GM12878 (cell line): Measurements from ENCODE around the gene MAD1L1. TPM values are rescaled to one million over a fixed set of nuclear protein-coding genes. Genes with fewer than 3 reads are reported as not detected.

Source experiments
- ATAC-seq: fragments of 200-7000 bp; cut with Tn5 transposase; 3 replicates; pipeline ENCODE4 v1.9.1; 2020; ENCODE audit warnings: mild to moderate bottlenecking, moderate library complexity
- BruUV-seq: library from RNA; stranded (reverse); fragments of 400-500 nt; replicated peaks from 2 replicates; lab custom pipeline; 2021; lab: Mats Ljungman, UMichigan
- CTCF ChIA-PET: fragments of 300-600 bp; sonication (Branson Sonifier 250); formaldehyde crosslinking; extraction: SDS; loops from one replicate; lab custom pipeline; 2021; ENCODE audit warnings: inconsistent platforms; lab: Yijun Ruan, JAX
- POLR2A ChIA-PET: fragments of 350-600 bp; formaldehyde crosslinking; extraction: SDS; loops from one replicate; lab custom pipeline; 2021; ENCODE audit warnings: inconsistent platforms; lab: Charles Lee
- RAD21 ChIA-PET: fragments of 300-600 bp; sonication (Branson Sonifier 250); formaldehyde crosslinking; loops from one replicate; lab custom pipeline; 2023; ENCODE audit warnings: antibody characterized with exemption; ENCODE audit not compliant: unreplicated experiment; lab: Charles Lee
- SMC1A ChIA-PET: fragments of 300-600 bp; sonication (Branson Sonifier 250); formaldehyde crosslinking; loops from one replicate; lab custom pipeline; 2023; ENCODE audit not compliant: unreplicated experiment, uncharacterized antibody; lab: Charles Lee
- DNase-seq: peaks from one replicate; pipeline ENCODE4 v3.0.0-alpha.2; 2011; ENCODE audit warnings: low read depth, low spot score
- FAIRE-seq: peaks from 3 replicates; lab custom pipeline; 2011; peaks lifted over from hg19 to GRCh38; lab: Jason Lieb, UNC
- H2AFZ ChIP-seq: 2 replicates; pipeline ENCODE4 v1.6.0; 2011; ENCODE audit warnings: low read depth, low read length, control low read depth; ENCODE audit not compliant: control insufficient read depth
- H3K27ac ChIP-seq: 2 replicates; pipeline ENCODE4 v1.5.1; 2011; ENCODE audit warnings: control low read depth; ENCODE audit not compliant: control insufficient read depth, insufficient read depth
- H3K27me3 ChIP-seq, 2 experiments: replicated peaks in 1 of 2; 2 replicates each; pipeline versions ENCODE4 v1.6.0 to v1.6.1; 2011; ENCODE audit warnings: low read length in 1 of 2; ENCODE audit not compliant: control insufficient read depth in 2 of 2, insufficient read depth in 2 of 2
- H3K36me3 ChIP-seq, 2 experiments: 2 replicates each; pipeline ENCODE4 v1.5.1; 2011; ENCODE audit warnings: low read length in 1 of 2; ENCODE audit not compliant: control insufficient read depth in 2 of 2, insufficient read depth in 2 of 2
- H3K4me1 ChIP-seq: 2 replicates; pipeline ENCODE4 v1.6.1; 2011; ENCODE audit warnings: mild to moderate bottlenecking, low read length, moderate library complexity, mixed read lengths; ENCODE audit not compliant: control insufficient read depth, insufficient read depth
- H3K4me2 ChIP-seq: 2 replicates; pipeline ENCODE4 v1.6.0; 2011; ENCODE audit warnings: control low read depth; ENCODE audit not compliant: control insufficient read depth, insufficient read depth
- H3K4me3 ChIP-seq: fragments of 200-600 bp; sonication (generic); 2 replicates; pipeline ENCODE4 v1.5.1; 2016
- H3K79me2 ChIP-seq: 2 replicates; pipeline ENCODE4 v1.6.0; 2011; ENCODE audit warnings: low read length; ENCODE audit not compliant: control insufficient read depth, insufficient read depth
- H3K9ac ChIP-seq: 2 replicates; pipeline ENCODE4 v1.8.0; 2011; ENCODE audit warnings: low read length, control low read depth, mixed read lengths; ENCODE audit not compliant: control insufficient read depth, insufficient read depth
- H3K9me3 ChIP-seq: replicated peaks from 3 replicates; pipeline ENCODE4 v1.5.1; 2011; ENCODE audit warnings: mild to moderate bottlenecking, low read length; ENCODE audit not compliant: control insufficient read depth, insufficient read depth
- H4K20me1 ChIP-seq: 2 replicates; pipeline ENCODE4 v1.6.0; 2011; ENCODE audit not compliant: control insufficient read depth, insufficient read depth
- CREB1 ChIP-seq: IDR thresholded peaks from 2 replicates; pipeline ENCODE4 v1.6.1; 2012; ENCODE audit warnings: low read depth, mild to moderate bottlenecking, inconsistent platforms
- EED ChIP-seq: sonication (generic); IDR thresholded peaks from 2 replicates; pipeline ENCODE4 v1.6.1; 2016; ENCODE audit warnings: antibody characterized with exemption, low read depth
- EZH2 ChIP-seq: IDR thresholded peaks from 2 replicates; pipeline ENCODE4 v1.6.1; 2012; ENCODE audit warnings: low read depth, mild to moderate bottlenecking, control low read depth, inconsistent platforms, low read length, borderline replicate concordance; ENCODE audit not compliant: control insufficient read depth
- IKZF2 ChIP-seq, 2 experiments: fragments of 450-650 bp; IDR thresholded peaks; 2 replicates each; pipeline ENCODE4 v1.6.1; 2017; ENCODE audit warnings: mild to moderate bottlenecking in 2 of 2, moderate library complexity in 2 of 2
- MEF2B ChIP-seq: fragments of 450-650 bp; IDR thresholded peaks from 2 replicates; pipeline ENCODE4 v1.6.1; 2018; ENCODE audit warnings: mild to moderate bottlenecking, moderate library complexity; ENCODE audit not compliant: partially characterized antibody, poor library complexity, severe bottlenecking
- NBN ChIP-seq: fragments of 450-650 bp; IDR thresholded peaks from 2 replicates; pipeline ENCODE4 v1.6.1; 2016
- NFIC ChIP-seq: IDR thresholded peaks from 2 replicates; pipeline ENCODE4 v1.6.1; 2012; ENCODE audit warnings: low read depth, mild to moderate bottlenecking, inconsistent platforms, low read length, moderate library complexity
- NRF1 ChIP-seq: conservative IDR thresholded peaks from 2 replicates; pipeline ENCODE4 v1.6.1; 2011; ENCODE audit warnings: mild to moderate bottlenecking, low read depth, low read length, improper control_type of control experiment
- POLR2A ChIP-seq: IDR thresholded peaks from 2 replicates; pipeline ENCODE4 v1.6.1; 2011; ENCODE audit warnings: low read depth, mild to moderate bottlenecking, low read length
- RB1 ChIP-seq: fragments of 450-650 bp; formaldehyde crosslinking; IDR thresholded peaks from 2 replicates; pipeline ENCODE4 v1.6.1; 2017; ENCODE audit warnings: mild to moderate bottlenecking, borderline replicate concordance
- ZNF207 ChIP-seq: fragments of 450-650 bp; IDR thresholded peaks from 2 replicates; pipeline ENCODE4 v1.6.1; 2014; ENCODE audit warnings: antibody characterized with exemption, mild to moderate bottlenecking, borderline replicate concordance
- ZNF24 ChIP-seq: fragments of 450-650 bp; IDR thresholded peaks from 2 replicates; pipeline ENCODE4 v1.6.1; 2017; ENCODE audit warnings: antibody characterized with exemption, mild to moderate bottlenecking
- WGBS: methylation state at CpG from one replicate; pipeline ENCODE4 v1.1.6; 2016; ENCODE audit warnings: low lambda C conversion rate; ENCODE audit not compliant: insufficient replicate concordance, insufficient coverage; ENCODE audit errors: missing lambda C conversion rate; 5-methylcytosine and 5-hydroxymethylcytosine counted together
- in situ Hi-C: fragments of 300-500 bp; cut with MboI; formaldehyde crosslinking; loops from 9 replicates; pipeline ENCODE4 v1.14.3; 2018; ENCODE audit warnings: mixed read lengths
- intact Hi-C: fragments of 100-400 bp; cut with micrococcal nuclease; formaldehyde crosslinking; loops from one replicate; pipeline ENCODE4 v1.14.2; 2022; ENCODE audit not compliant: unreplicated experiment
- polyA plus RNA-seq, 11 experiments: library from polyadenylated mRNA; depleted of rRNA in 4 of 11; unstranded in 6 of 11; stranded (reverse) in 5 of 11; fragments of >200 nt; fragmentation: Nextera tagmentation in 4 of 11; fragmentation: Illumina TruSeq in 1 of 11; extraction: Ambion mirVana in 4 of 11; extraction: Trizol in 1 of 11; gene quantifications; 1 replicate in 1 of 11; 2 replicates in 10 of 11; pipeline versions ENCODE4 v1.2.1 to v1.2.3, GENCODE V29; 2011 to 2016; ENCODE audit warnings: inconsistent platforms in 2 of 11, missing spikeins in 2 of 11, low read depth in 1 of 11
- total RNA-seq, 4 experiments: library from RNA; depleted of rRNA in 3 of 4; stranded (reverse); fragments of >200 nt in 3 of 4; fragmentation: Illumina TruSeq in 1 of 4; extraction: Trizol in 1 of 4; gene quantifications; 2 replicates each; pipeline versions ENCODE4 v1.2.1 to v1.2.3, GENCODE V29; 2013 to 2021
- TF ChIP-seq, protein P1 (sequence below): IDR thresholded peaks from 2 replicates; pipeline ENCODE4 v1.6.1; 2011; ENCODE audit warnings: low read depth, mild to moderate bottlenecking, low read length, moderate library complexity, borderline replicate concordance; ENCODE audit errors: extremely low read depth
- TF ChIP-seq, protein P2 (sequence below): fragments of 450-650 bp; IDR thresholded peaks from 2 replicates; pipeline ENCODE4 v1.6.1; 2017; ENCODE audit warnings: mild to moderate bottlenecking, moderate library complexity
- TF ChIP-seq, protein P3 (sequence below): fragments of 450-650 bp; IDR thresholded peaks from 2 replicates; pipeline ENCODE4 v1.6.1; 2014; ENCODE audit warnings: mild to moderate bottlenecking

The MAD1L1 gene
- total and polyA plus RNA-seq, 10 of the 15 experiments (the other 5 are each of a cell fraction or from before 2014, with no cell fraction given), result 2.2 to 76.8 (median 38.3) TPM

DNA sequence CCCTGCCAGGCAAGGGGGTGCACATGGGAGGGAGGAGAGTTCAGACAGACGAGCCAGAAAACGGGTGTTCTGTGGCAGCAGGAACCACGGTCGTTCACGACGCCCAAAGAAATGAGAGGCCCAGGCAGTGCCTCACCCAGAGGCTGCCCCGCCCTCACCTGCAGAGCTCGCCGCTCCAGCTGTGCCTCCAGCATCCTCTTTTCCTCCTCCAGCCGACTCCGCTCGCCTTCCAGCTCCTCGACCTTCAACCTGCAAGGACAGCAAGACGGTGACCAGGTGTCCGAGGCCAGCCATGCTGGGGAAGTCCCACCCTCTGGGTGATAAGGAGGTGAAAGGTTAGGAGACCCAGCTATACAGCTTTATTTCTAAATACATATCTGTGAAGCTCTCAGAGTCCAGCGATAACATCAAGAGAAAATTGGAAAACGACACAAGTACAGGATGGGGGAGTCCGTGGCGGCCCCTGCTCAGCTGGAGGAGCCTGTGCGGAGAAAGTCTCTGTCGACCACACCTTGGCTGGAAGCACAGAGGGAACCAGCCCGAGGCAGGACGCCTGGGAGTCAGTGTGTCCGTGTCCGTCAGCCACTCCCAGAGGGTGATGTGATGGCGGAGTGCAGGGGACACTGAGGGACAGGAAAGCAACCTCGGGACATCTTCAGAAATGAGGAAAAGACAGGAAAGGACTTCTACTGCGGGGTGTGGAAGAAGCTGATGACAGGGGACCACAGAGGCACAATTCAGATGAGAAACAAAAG, 275.1 kb downstream of the MAD1L1 start:
- intact Hi-C loops (no loop called here), in situ Hi-C loops (no loop called here)
- ChIA-PET SMC1A (no interaction called here), POLR2A (no interaction called here), CTCF (no interaction called here), RAD21 (no interaction called here)
- Histone ChIP-seq H3K36me3 (peaks cover 0 to 5% of the 10 kb centered on the region in 2 experiments; a peak in 2 of 4 replicates), H3K4me2 (no peak overlapping the region), H4K20me1 (no peaks in the 10 kb centered on the region), H3K9ac (no peak overlapping the region), H3K27ac (no peak overlapping the region), H3K27me3 (no peaks in the 10 kb centered on the region), H2AFZ (no peak overlapping the region), H3K9me3 (peaks cover 11% of the 10 kb centered on the region), H3K4me1 (no peaks in the 10 kb centered on the region), H3K4me3 (no peak overlapping the region), H3K79me2 (no peaks in the 10 kb centered on the region)
- ATAC-seq (no peak), DNase-seq (no peak), FAIRE-seq (no peak)
- BruUV-seq, result no TSS peak
- WGBS, result 93% methylated on average over 28 of the region's 28 CpGs
- TF ChIP-seq POLR2A (no peak), IKZF2 (IDR thresholded peaks at IDR 0.05) (no peak), NBN (no peak), NFIC (no peak), NRF1 (no peak), CREB1 (no peak), RB1 (no peak), ZNF24 (no peak), ZNF207 (no peak), MEF2B (no peak), EED (no peak), EZH2 (no peak)
- TF ChIP-seq, protein P1, sequence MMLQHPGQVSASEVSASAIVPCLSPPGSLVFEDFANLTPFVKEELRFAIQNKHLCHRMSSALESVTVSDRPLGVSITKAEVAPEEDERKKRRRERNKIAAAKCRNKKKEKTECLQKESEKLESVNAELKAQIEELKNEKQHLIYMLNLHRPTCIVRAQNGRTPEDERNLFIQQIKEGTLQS, result no peak
- TF ChIP-seq, protein P2, sequence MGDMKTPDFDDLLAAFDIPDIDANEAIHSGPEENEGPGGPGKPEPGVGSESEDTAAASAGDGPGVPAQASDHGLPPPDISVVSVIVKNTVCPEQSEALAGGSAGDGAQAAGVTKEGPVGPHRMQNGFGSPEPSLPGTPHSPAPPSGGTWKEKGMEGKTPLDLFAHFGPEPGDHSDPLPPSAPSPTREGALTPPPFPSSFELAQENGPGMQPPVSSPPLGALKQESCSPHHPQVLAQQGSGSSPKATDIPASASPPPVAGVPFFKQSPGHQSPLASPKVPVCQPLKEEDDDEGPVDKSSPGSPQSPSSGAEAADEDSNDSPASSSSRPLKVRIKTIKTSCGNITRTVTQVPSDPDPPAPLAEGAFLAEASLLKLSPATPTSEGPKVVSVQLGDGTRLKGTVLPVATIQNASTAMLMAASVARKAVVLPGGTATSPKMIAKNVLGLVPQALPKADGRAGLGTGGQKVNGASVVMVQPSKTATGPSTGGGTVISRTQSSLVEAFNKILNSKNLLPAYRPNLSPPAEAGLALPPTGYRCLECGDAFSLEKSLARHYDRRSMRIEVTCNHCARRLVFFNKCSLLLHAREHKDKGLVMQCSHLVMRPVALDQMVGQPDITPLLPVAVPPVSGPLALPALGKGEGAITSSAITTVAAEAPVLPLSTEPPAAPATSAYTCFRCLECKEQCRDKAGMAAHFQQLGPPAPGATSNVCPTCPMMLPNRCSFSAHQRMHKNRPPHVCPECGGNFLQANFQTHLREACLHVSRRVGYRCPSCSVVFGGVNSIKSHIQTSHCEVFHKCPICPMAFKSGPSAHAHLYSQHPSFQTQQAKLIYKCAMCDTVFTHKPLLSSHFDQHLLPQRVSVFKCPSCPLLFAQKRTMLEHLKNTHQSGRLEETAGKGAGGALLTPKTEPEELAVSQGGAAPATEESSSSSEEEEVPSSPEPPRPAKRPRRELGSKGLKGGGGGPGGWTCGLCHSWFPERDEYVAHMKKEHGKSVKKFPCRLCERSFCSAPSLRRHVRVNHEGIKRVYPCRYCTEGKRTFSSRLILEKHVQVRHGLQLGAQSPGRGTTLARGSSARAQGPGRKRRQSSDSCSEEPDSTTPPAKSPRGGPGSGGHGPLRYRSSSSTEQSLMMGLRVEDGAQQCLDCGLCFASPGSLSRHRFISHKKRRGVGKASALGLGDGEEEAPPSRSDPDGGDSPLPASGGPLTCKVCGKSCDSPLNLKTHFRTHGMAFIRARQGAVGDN, result no peak
- TF ChIP-seq, protein P3, sequence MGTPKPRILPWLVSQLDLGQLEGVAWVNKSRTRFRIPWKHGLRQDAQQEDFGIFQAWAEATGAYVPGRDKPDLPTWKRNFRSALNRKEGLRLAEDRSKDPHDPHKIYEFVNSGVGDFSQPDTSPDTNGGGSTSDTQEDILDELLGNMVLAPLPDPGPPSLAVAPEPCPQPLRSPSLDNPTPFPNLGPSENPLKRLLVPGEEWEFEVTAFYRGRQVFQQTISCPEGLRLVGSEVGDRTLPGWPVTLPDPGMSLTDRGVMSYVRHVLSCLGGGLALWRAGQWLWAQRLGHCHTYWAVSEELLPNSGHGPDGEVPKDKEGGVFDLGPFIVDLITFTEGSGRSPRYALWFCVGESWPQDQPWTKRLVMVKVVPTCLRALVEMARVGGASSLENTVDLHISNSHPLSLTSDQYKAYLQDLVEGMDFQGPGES, result no peak
